Putamen (tissue), 1 donor: ENCODE data around the gene CYREN.
"Not testable (repeated sequence)": the region's sequence is repeated elsewhere in the genome, so short reads cannot be mapped to it uniquely, and the experiment has no call there.

Experiments used
- DNase-seq: peaks from one replicate; pipeline ENCODE4 v3.0.0-alpha.2; 2016; ENCODE audit warnings: low spot score

Gene CYREN

DNA sequence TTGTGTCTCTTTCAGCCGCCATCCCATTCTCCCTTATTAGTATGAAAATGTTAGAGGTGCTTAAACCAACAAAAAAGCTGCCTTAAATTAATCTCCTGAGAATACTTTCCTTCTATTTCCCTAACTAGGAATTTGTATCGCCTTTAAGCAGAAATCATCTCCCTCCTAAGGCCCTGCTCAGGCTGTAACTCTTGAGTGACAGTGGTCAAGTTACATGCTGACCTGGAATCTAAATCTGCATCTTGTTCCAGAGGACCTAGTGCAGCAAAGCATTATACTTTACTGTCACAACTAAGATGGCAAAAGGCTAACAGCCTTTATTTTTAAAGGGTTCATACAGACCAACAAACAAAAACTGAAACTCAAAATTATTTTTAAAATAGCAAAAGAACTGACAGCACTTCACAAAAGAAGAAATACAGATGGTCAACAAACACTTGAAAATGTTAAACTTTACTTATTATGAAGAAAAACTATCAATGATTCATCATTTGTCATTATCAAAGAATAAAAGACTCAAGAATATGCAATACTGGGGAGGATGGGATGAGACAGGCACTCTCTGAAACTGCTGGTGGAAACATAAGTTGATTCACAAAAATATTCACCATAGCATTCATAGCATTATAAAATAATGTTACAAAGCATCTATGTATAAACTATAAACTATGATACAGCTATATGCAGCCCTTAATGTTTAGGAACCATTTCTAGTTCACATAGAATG lies 11.0 kb downstream of the CYREN start:
- no peak for DNase-seq

DNA sequence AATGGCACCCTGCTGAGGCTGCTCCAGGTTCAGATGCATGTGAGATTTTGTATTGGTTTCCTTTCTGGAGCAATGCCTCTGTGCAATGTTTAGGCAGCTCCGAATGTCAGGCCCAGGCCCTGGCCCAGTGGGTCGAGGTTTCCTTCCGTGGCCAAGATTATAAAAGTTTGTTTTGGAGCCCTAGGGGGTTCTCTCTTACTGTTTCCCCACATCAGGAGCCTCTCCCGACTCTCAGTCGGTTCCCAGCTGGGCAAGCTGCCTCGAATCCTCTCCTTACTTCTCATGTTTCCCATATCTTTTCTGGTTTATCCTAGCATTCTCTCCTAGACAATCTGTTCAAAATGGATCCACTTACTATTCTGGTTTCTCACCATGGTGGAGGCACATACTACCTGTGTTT lies 11.6 kb downstream of the CYREN start:
- DNase-seq = no peak

DNA sequence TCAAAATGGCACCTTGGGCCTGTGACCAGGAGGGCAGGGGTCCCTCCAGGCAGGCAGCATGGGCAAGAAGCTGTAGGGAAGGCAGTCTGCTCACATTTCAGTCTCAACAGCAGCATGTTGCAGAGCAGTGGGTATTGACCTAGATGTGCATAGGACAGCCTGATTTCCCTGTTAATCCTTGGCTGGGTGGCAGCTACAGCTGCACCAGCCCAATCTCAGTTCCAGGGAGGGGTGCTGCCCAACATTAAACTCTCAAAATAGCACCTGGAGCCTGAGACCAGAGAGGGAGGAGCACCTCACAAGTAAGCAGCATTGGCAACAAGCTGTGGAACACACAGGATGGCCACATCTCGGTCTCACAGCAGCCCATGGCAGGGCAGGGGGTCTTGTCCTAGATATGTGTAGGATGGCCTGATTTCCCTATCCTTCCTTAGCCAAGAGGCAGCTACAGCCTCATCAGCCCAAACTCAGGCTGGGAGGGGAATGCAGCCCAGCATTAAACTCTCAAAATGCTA lies 12.3 kb downstream of the CYREN start:
- no peak for DNase-seq

DNA sequence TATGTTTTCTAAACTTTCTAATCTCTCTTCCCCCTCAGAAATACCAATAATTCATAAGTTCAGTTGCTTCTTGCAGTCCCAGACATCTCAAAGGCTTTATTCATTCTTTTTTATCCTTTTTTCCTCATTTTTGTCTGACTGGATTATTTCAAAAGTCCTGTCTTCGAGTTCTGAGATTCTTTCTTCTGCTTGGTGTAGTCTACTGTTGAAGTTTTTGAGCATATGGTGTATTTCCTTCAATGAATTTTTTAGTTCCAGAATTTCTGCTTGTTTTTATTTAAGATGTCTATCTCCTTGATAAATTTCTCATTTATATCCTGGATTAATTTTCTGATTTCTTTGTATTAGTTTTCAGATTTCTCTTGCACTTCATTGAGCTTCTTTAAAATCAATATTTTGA lies 14.2 kb downstream of the CYREN start:
- DNase-seq = no peak

DNA sequence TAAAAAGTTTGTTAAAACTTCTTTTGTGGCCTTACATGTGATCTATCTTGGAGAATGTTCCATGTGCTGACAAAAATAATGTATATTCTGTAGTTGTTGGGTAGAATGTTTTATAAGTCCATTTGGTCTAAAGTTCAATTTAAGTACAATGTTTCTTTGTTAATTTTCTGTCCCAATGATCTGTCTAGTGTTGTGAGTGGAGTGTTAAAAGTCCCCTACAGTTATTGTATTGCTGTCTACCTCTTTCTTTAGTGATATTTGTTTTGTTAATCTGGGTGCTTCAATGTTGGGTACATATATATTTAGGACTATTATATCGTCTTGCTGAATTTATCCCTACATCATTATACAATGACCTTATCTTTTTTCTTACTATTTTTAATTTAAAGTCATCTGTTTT lies 15.8 kb downstream of the CYREN start:
- DNase-seq = no peak

DNA sequence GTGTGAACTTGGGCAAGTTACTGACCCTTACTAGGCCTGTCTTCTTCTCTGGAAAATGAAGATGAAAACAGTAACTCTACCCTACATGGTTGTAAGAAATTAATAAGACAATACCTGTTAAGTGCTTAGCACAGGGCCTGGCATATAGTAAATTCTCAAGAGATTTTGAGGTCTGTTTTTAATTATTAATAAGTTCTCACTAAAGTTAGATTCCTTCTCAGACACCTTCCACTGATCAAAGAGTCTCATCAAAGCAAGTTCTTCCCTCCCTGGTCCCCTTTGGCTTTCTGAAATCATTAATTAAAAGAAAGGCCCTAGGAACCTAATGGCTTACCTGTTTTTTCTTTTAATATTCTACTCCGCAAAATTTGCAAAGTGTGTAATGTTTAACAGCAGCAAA lies 18.1 kb downstream of the CYREN start:
- DNase-seq = no peak

DNA sequence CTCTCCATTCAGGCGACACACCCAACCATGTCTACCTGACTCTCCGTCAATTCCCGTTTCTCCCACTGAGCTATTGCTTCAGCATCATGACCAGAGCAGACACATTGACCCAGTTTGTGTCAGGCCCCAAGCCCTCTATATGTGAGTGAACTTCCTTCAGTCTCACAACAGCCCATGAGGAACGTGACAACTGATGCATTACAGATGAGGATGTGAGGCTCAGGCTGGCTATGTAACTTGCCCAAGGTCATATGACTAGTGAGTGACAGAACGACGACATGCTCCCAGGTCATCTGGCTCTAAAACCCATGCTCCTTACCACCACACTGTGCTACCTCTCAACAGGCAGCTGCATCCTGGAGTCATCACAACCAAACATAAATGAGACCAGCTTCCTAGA lies 19.0 kb downstream of the CYREN start:
- no peak for DNase-seq

DNA sequence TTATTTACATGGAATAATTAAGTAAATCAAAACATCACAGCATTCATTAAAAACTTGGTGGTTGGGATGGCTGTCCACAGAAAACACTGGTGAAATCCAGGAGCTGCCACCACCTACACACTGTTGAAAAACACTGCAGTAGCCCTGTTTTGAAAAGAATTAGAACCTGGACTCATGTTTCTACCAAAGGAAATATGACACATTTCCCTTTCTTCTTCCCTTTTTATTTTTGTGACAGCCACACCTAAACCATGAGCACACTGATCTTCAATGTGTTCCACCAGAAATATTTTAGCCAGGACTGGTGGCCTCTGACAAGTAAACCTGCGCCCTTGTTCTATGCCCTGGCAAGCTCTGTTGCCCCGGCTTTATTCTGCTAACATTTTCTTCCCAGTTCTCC lies 19.4 kb downstream of the CYREN start:
- no peak for DNase-seq

DNA sequence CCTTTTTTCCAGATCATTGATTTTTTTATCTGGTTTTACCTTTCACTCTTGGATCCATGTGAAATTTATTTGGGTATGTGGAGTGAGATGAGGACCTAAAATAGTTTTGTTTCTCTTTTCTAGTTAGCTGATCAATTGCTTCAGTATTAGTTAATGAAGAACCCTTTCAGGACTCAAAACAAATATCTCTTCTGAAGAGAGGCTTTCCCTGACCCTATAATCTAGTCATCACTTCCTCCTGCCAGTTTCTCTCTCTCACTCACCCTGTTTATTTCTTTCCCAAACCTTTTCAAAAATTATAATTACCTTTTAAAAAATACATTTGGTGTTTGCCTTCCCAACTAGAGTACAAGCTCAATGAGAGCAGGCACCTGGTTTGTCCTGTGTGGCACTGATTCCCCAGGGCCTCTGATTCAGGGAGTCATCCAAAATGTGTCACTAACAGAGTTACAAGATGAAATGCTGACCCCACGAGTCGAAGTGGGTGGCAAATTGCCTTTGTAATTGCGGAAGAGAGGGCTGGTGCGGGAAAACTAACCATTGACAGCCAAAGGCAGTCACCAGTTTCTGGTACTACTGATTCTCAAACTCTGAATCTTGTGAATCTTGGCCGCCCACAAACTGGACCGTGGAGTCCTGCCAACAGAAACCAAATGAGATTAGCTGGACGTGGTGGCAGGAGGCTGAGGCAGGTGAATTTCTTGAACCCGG lies 20.3 kb downstream of the CYREN start:
- no peak for DNase-seq

DNA sequence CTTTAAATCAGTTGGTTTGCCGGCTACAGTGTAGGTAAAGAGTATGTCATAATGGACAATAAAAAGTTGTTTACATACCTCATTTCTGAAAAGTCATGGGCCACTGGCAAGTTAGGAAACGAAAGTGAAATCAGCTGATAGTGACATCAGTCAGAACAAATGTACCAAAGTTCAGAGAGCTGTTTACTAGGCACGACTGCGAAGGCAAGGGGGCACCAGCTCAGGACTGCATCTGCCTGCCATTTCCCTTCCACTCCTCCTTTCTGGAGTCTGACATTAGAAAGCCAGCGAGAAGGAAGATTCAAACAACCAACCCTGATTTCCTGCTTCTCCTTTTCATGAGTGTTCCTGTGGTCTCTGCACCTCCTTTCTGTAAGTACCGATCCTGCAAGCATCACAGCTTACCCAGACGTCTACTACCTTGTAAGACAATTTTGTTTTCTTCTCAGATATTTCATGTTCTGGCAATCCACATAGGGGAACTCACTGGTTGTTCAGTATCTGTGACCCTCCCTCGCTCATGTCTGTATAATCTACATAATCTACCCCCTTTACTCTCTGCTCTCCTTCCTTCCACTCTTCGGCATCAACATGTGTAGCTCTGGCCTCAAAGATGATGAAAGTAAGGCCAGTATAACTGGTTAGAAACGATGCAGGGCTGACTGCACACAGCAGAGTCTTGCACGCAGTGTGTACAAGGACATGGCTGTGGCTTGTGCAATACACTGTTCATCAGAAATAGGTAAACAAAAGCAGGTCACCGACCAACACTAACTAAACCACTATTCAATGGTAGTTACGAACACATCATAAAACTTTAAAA lies 22.4 kb downstream of the CYREN start, which contains the start of gene TMEM140:
Gene TMEM140, plus strand, starts transcription at position 174 of the 823 bp plus-strand sequence. CDS start 16,370 bp downstream, outside the sequence.
- DNase-seq = peak; percentile 58

DNA sequence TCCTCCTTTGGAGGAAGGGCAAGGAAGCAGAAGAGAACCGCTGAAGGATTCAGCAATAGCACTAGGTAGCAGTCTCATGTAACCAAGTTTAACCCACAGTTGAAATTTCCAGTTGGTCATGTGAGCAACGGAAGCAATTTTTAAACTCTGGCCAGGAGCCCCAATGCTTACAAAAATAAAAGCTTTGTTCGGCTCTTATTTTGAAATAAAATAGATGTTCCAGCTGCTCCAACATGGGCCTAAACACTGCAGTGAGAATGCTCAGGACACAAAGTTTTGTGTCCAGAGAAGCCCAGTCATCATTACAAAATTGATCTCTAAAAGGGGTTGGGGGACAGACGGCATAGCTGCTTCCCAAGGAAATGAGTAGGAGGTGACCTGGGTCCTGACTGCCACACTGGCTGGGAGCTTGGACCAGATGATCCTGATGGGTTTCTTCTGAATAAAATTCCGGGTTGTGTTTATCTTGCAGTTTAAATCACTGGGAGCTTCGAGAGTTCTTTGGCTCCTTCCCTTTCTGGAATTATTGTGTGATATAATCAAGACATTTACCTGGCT lies 23.1 kb downstream of the CYREN start:
- no peak for DNase-seq

DNA sequence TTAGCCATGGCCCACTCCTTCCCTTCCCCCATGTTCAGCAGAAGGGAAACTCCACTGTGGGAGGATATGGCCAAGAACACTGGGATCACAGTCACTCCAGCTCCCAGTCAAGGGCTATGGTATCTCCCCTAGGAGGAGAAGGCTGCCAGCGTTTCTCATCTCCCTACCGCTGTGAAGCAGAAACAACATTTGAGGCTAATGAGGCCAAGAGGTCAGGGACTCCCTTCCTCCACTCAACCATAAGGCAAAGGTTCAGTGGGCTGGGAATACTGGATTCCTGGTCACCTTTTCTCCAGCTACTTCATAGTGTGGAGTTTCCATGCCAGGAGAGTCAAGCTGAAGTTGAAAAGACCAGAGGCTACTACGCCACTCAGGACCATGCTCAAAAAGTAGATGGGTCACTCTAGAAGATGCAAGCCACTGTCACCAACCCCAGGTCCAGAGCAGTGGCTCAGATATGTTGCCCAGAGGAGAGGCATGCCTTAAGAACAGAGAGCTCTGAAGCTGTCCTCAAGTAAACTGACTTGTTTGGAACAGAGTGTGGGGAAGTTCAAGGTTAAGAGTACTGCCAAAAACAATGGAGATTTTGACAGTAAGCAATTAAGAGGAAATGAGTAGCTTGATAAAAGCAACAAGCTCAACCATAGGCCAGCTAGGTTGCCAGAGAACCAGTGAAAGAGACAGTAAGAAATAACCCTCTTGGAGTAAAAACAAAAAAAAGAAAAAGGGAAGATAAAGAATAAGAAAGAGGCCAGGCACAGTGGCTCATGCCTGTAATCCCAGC lies 26.4 kb downstream of the CYREN start:
- DNase-seq = no peak

DNA sequence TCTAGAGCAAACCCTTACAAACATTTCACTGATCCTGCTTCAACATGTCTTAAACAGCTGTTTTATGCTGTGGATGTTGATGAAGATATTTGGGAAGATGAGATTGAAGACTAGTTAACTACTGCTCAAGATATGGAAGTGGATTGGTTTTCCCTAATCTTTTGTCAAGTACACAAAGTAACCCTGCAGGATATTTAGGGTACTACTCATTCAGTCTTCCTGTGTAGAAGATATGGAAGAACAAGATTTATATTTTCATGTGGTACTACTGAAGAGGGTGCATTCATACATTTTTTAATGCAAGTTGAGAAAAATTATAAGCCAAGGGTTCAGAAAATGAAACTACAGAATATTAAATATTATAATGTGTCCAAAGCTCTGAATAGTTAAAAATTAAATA lies 40.9 kb downstream of the CYREN start:
- no peak for DNase-seq

DNA sequence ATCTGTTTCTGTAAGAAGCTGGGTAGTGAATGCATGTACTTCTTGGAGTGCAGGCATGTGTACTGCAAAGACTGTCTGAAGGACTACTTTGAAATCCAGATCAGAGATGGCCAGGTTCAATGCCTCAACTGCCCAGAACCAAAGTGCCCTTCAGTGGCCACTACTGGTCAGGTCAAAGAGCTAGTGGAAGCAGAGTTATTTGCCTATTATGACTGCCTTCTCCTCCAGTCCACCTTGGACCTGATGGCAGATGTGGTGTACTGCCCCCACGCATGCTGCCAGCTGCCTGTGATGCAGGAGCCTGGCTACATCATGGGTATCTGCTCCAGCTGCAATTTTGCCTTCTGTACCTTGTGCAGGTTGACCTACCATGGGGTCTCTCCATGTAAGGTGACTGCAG lies 41.6 kb downstream of the CYREN start:
- DNase-seq = no peak

DNA sequence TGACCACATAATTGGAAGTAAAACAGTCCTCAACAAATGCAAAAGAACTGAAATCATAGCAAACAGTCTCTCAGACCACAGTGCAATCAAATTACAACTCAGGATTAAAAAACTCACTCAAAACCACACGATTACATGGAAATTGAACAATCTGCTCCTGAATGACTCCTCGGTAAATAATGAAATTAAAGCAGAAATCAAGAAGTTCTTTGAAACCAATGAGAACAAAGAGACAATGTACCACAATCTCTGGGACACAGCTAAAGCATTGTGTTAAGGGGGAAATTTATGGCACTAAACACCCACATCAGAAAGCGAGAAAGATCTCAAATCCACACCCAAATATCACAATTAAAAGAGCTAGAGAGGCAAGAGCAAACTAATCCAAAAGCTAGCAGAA lies 45.9 kb downstream of the CYREN start:
- not testable (repeated sequence) for DNase-seq

DNA sequence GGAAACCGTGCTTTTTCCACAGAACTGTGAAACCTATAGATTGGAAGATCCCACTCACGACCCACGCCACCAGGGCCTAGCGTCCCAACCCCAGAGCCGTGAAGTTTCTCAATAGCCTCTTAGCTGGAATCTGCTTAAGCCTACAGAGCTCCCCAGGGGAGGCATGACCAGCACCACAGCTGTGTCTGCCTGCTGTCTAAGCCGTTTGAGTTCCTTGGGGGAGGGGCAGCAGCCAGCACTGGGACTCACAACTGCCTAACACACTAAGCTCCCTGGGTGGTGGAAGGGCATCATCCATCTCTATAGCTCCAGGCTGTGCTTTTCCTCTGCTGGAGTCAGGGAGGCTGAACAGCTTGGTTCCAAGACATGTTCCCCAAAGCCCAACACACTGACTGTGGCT lies 48.6 kb downstream of the CYREN start:
- no peak for DNase-seq

DNA sequence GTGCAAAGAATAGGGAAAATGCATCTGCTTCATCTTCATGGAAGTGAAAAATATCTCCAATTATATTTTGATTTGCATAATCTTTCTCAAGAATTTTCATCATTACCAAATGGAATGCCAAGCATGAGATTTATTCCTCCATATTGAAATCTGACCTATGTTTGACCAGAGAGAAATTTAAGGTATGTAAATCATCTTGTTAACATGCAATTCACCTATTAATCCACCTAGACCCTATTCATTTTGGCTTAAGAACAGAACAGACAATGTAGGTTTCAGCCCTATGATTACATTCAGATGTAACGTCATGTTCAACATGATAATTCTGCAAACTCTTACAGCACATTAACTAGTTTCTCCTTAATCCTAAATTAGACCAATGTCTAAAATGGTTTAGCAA lies 53.4 kb downstream of the CYREN start:
- DNase-seq = no peak
